HepG2 (cell line): ENCODE measurements around the gene AGFG1. TPM values are rescaled to one million over a fixed set of nuclear protein-coding genes. Genes with fewer than 3 reads are reported as not detected.

Experiments
- EEA1 ChIP-seq: sonication (generic); formaldehyde crosslinking; IDR thresholded peaks from 2 replicates; pipeline ENCODE4 v1.5.1; 2020; ENCODE audit warnings: mild to moderate bottlenecking, missing genetic modification reagents, borderline replicate concordance
- ELF3 ChIP-seq: IDR thresholded peaks from 2 replicates; pipeline ENCODE4 v1.6.1; 2016; ENCODE audit warnings: missing genetic modification reagents, missing compliant biosample characterization
- KDM2A ChIP-seq: sonication (generic); formaldehyde crosslinking; IDR thresholded peaks from 2 replicates; pipeline ENCODE4 v1.4.0; 2020; ENCODE audit warnings: low read depth, missing genetic modification reagents, borderline replicate concordance
- PAXIP1 ChIP-seq: sonication (generic); formaldehyde crosslinking; conservative IDR thresholded peaks from 2 replicates; pipeline ENCODE4 v1.4.0; 2020; ENCODE audit warnings: mild to moderate bottlenecking, missing genetic modification reagents, moderate library complexity
- PHB2 ChIP-seq: fragments of 450-650 bp; IDR thresholded peaks from 2 replicates; pipeline ENCODE4 v1.6.1; 2018; ENCODE audit not compliant: partially characterized antibody
- RXRB ChIP-seq: IDR thresholded peaks from 2 replicates; pipeline ENCODE4 v1.6.1; 2016; ENCODE audit warnings: borderline replicate concordance, missing genetic modification reagents, missing compliant biosample characterization
- SALL1 ChIP-seq: sonication (generic); formaldehyde crosslinking; IDR thresholded peaks from 2 replicates; pipeline ENCODE4 v1.8.0; 2022; ENCODE audit warnings: mild to moderate bottlenecking, missing genetic modification reagents
- SALL2 ChIP-seq: sonication (generic); formaldehyde crosslinking; IDR thresholded peaks from 2 replicates; pipeline ENCODE4 v1.8.1; 2023; ENCODE audit warnings: mild to moderate bottlenecking, missing genetic modification reagents, inconsistent platforms
- SMAD1 ChIP-seq: sonication (generic); formaldehyde crosslinking; IDR thresholded peaks from 2 replicates; pipeline ENCODE4 v1.4.0; 2020; ENCODE audit warnings: missing genetic modification reagents, low read depth, mild to moderate bottlenecking, borderline replicate concordance
- SMAD9 ChIP-seq: sonication (generic); formaldehyde crosslinking; IDR thresholded peaks from 2 replicates; pipeline ENCODE4 v1.5.1; 2020; ENCODE audit warnings: mild to moderate bottlenecking, missing genetic modification reagents
- YEATS2 ChIP-seq: sonication (generic); formaldehyde crosslinking; IDR thresholded peaks from 2 replicates; pipeline ENCODE4 v1.4.0; 2020; ENCODE audit warnings: missing genetic modification reagents, borderline replicate concordance
- YEATS4 ChIP-seq: sonication (generic); formaldehyde crosslinking; IDR thresholded peaks from 2 replicates; pipeline ENCODE4 v1.4.0; 2020; ENCODE audit warnings: missing genetic modification reagents, borderline replicate concordance
- ZMYM2 ChIP-seq: sonication (generic); formaldehyde crosslinking; IDR thresholded peaks from 2 replicates; pipeline ENCODE4 v1.8.0; 2022; ENCODE audit warnings: mild to moderate bottlenecking, missing genetic modification reagents
- ZNF24 ChIP-seq: fragments of 450-650 bp; IDR thresholded peaks from 2 replicates; pipeline ENCODE4 v1.6.1; 2017; ENCODE audit warnings: antibody characterized with exemption, mild to moderate bottlenecking
- ZNF263 ChIP-seq: sonication (generic); formaldehyde crosslinking; IDR thresholded peaks from 2 replicates; pipeline ENCODE4 v1.4.0; 2020; ENCODE audit warnings: missing genetic modification reagents
- ZNF264 ChIP-seq: sonication (generic); formaldehyde crosslinking; IDR thresholded peaks from 2 replicates; pipeline ENCODE4 v1.4.0; 2020; ENCODE audit warnings: missing genetic modification reagents
- ZNF281 ChIP-seq: sonication (generic); formaldehyde crosslinking; IDR thresholded peaks from 2 replicates; pipeline ENCODE4 v1.4.0; 2020; ENCODE audit warnings: missing genetic modification reagents, borderline replicate concordance
- ZNF335 ChIP-seq: sonication (generic); formaldehyde crosslinking; IDR thresholded peaks from 2 replicates; pipeline ENCODE4 v1.4.0; 2020; ENCODE audit warnings: missing genetic modification reagents
- ZNF362 ChIP-seq: sonication (generic); formaldehyde crosslinking; IDR thresholded peaks from 2 replicates; pipeline ENCODE4 v1.4.0; 2020; ENCODE audit warnings: missing genetic modification reagents, mild to moderate bottlenecking, borderline replicate concordance
- ZNF710 ChIP-seq: sonication (generic); formaldehyde crosslinking; IDR thresholded peaks from 2 replicates; pipeline ENCODE4 v1.5.0; 2020; ENCODE audit warnings: mild to moderate bottlenecking, missing genetic modification reagents, borderline replicate concordance
- polyA plus RNA-seq, 8 experiments: library from polyadenylated mRNA; depleted of rRNA in 3 of 8; stranded (reverse) in 7 of 8; unstranded in 1 of 8; fragments of >200 nt; fragmentation: Illumina TruSeq in 4 of 8; extraction: Trizol in 4 of 8; gene quantifications; 2 replicates each; pipeline versions ENCODE4 v1.2.1 to v1.2.3, GENCODE V29; 2011 to 2016; ENCODE audit warnings: low read depth in 4 of 8, missing spikeins in 1 of 8, mixed read lengths in 1 of 8; ENCODE audit not compliant: insufficient read depth in 1 of 8
- total RNA-seq, 5 experiments: library from RNA; depleted of rRNA; stranded (reverse); fragments of >200 nt; fragmentation: Illumina TruSeq; extraction: Trizol; gene quantifications; 2 replicates each; pipeline ENCODE4 v1.2.3, GENCODE V29; 2016; ENCODE audit warnings: low read depth in 1 of 5

AGFG1 gene
- total and polyA plus RNA-seq, 2 of the 13 experiments (the other 11 are each of a cell fraction or from before 2014, with no cell fraction given): 145 to 168 TPM

GRCh38 chr2:227471924-227472264 is at the start of gene AGFG1 (continued):
- TF ChIP-seq ZNF281 (CRISPR knock-in tag) (peak; percentile 24; the same call in 1 of the 2 replicates), SMAD1 (CRISPR knock-in tag) (0 out of 2 replicates have a peak, but pooled peaks have one; percentile 51), ZNF362 (peak; percentile 60; the same call in 1 of the 2 replicates), ZNF264 (CRISPR knock-in tag) (0 out of 2 replicates have a peak, but pooled peaks have one; percentile 28), ZNF710 (CRISPR knock-in tag) (peak; percentile 59; the same call in 1 of the 2 replicates), ZNF335 (CRISPR knock-in tag) (peak; percentile 83), SALL1 (CRISPR knock-in tag) (peak; percentile 93), ZNF24 (peak; percentile 43; the same call in 1 of the 2 replicates), SALL2 (CRISPR knock-in tag) (peak; percentile 67), YEATS2 (CRISPR knock-in tag) (peak; percentile 66; the same call in 1 of the 2 replicates), PAXIP1 (CRISPR knock-in tag) (0 out of 2 replicates have a peak, but pooled peaks have one; percentile 40), KDM2A (CRISPR knock-in tag) (peak; percentile 97), PHB2 (no peak), RXRB (peak; percentile 77; the same call in 1 of the 2 replicates), ZNF263 (0 out of 2 replicates have a peak, but pooled peaks have one; percentile 0), ZMYM2 (CRISPR knock-in tag) (0 out of 2 replicates have a peak, but pooled peaks have one; percentile 23), ELF3 (CRISPR knock-in tag) (peak; percentile 80), SMAD9 (CRISPR knock-in tag) (0 out of 2 replicates have a peak, but pooled peaks have one; percentile 40), EEA1 (peak; percentile 61; the same call in 1 of the 2 replicates), YEATS4 (CRISPR knock-in tag) (peak; percentile 74; the same call in 1 of the 2 replicates)
